ENCODE results near the gene ZNF232.

DNA sequence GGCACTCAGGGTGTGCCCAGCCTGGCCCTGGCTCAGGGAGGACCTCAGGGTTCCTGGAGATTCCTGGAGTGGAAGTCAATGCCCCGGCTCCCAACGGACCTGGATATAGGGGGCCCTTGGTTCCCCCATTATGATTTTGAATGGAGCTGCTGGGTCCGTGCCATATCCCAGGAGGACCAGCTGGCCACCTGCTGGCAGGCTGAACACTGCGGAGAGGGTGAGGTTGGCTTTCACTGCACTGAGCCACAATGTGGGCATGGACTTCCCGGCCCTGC, 27.7 kb upstream of the ZNF232 start:
- no peak for TF ChIP-seq HDAC2 (IDR thresholded peaks at IDR 0.05)
- no peak for TF ChIP-seq JUNB (IDR thresholded peaks at IDR 0.05)
- no peak for TF ChIP-seq RCOR1 (IDR thresholded peaks at IDR 0.05; ENCODE audit: low read depth, low read length)
- TF ChIP-seq BHLHE40 (IDR thresholded peaks at IDR 0.05; ENCODE audit: low read depth, low read length) = no peak
- no peak for TF ChIP-seq MAFK (IDR thresholded peaks at IDR 0.05; ENCODE audit: partially characterized antibody)
- no peak for TF ChIP-seq ESRRA (IDR thresholded peaks at IDR 0.05; ENCODE audit: borderline replicate concordance, low read length)

Measured in A549 (cell line).